K562 (cell line): ENCODE measurements around the gene VPREB3. TPM values are rescaled to one million over a fixed set of nuclear protein-coding genes. Genes with fewer than 3 reads are reported as not detected.

Experiments
- ELF1 ChIP-seq: fragments of 200-800 bp; sonication (Bioruptor generic); IDR thresholded peaks from 2 replicates; pipeline ENCODE4 v1.6.1; 2016; ENCODE audit warnings: missing genetic modification characterization, missing compliant biosample characterization
- GTF2E2 ChIP-seq: fragments of 200-800 bp; sonication (Bioruptor generic); IDR thresholded peaks from 2 replicates; pipeline ENCODE4 v1.6.1; 2016; ENCODE audit warnings: missing genetic modification characterization, missing compliant biosample characterization
- HDAC8 ChIP-seq: fragments of 450-650 bp; IDR thresholded peaks from 2 replicates; pipeline ENCODE4 v1.6.1; 2016; ENCODE audit warnings: mild to moderate bottlenecking, missing genetic modification characterization, moderate library complexity, missing compliant biosample characterization
- MEF2D ChIP-seq: conservative IDR thresholded peaks from 2 replicates; pipeline ENCODE4 v1.6.1; 2016; ENCODE audit warnings: low read depth, missing genetic modification characterization, missing compliant biosample characterization
- POU5F1 ChIP-seq: fragments of 150-350 bp; IDR thresholded peaks from 2 replicates; pipeline ENCODE4 v1.6.1; 2014; ENCODE audit warnings: borderline replicate concordance, low read length, low read depth, mild to moderate bottlenecking; ENCODE audit not compliant: partially characterized antibody
- SFPQ ChIP-seq: fragments of 200-400 bp; formaldehyde crosslinking; IDR thresholded peaks from 2 replicates; pipeline ENCODE4 v1.6.1; 2017; ENCODE audit warnings: mild to moderate bottlenecking, low read depth, low read length, moderate library complexity
- SMAD4 ChIP-seq: fragments of 250-450 bp; sonication (Bioruptor Pico); conservative IDR thresholded peaks from 2 replicates; pipeline ENCODE4 v1.8.0; 2021; ENCODE audit warnings: inconsistent platforms, mild to moderate bottlenecking, moderate library complexity
- SNIP1 ChIP-seq: fragments of 450-650 bp; IDR thresholded peaks from 2 replicates; pipeline ENCODE4 v1.7.1; 2017; ENCODE audit warnings: low read depth, mild to moderate bottlenecking
- ZNF174 ChIP-seq: fragments of 250-450 bp; sonication (Bioruptor Pico); IDR thresholded peaks from 2 replicates; pipeline ENCODE4 v1.4.0; 2020; ENCODE audit warnings: mild to moderate bottlenecking
- ZNF175 ChIP-seq: fragments of 200-800 bp; sonication (Bioruptor generic); IDR thresholded peaks from 2 replicates; pipeline ENCODE4 v1.6.1; 2016; ENCODE audit warnings: low read depth, mild to moderate bottlenecking, missing genetic modification characterization, missing compliant biosample characterization
- polyA plus RNA-seq, 8 experiments: library from polyadenylated mRNA; depleted of rRNA in 4 of 8; stranded (reverse) in 5 of 8; unstranded in 3 of 8; fragments of >200 nt; fragmentation: Nextera tagmentation in 2 of 8; fragmentation: Illumina TruSeq in 1 of 8; extraction: Ambion mirVana in 2 of 8; extraction: Trizol in 1 of 8; gene quantifications; 2 replicates each; pipeline versions ENCODE4 v1.2.1 to v1.2.3, GENCODE V29; 2011 to 2014; ENCODE audit warnings: inconsistent platforms in 1 of 8, missing spikeins in 1 of 8
- total RNA-seq, 7 experiments: library from RNA; depleted of rRNA in 6 of 7; stranded (reverse); fragments of >200 nt in 6 of 7; fragmentation: Illumina TruSeq in 2 of 7; extraction: Trizol in 2 of 7; gene quantifications; 2 replicates each; pipeline versions ENCODE4 v1.2.1 to v1.2.3, GENCODE V29; 2011 to 2021; ENCODE audit warnings: low replicate concordance in 1 of 7
- TF ChIP-seq, protein P1 (sequence below), 2 experiments: fragments of 150-350 bp in 1 of 2; IDR thresholded peaks; 2 replicates each; pipeline ENCODE4 v1.6.1; 2012 to 2016; ENCODE audit warnings: low read depth in 2 of 2, low read length in 2 of 2, mild to moderate bottlenecking in 1 of 2, moderate library complexity in 1 of 2
- TF ChIP-seq, protein P2 (sequence below): sonication (generic); formaldehyde crosslinking; IDR thresholded peaks from 2 replicates; pipeline ENCODE4 v1.9.0; 2022; ENCODE audit warnings: mild to moderate bottlenecking, missing genetic modification reagents

VPREB3 gene
- total and polyA plus RNA-seq, 9 of the 15 experiments (the other 6 are each of a cell fraction or from before 2014, with no cell fraction given), result 0.14 to 0.71 (median 0.20) TPM; not detected in 6

- TF ChIP-seq ZNF175 (CRISPR knock-in tag) (no peak), SNIP1 (no peak), POU5F1 (no peak), SMAD4 (CRISPR knock-in tag) (0 out of 2 replicates have a peak, but pooled peaks have one; percentile 28), ELF1 (tag) (no peak), SFPQ (no peak), GTF2E2 (tag) (no peak), HDAC8 (no peak), ZNF174 (CRISPR knock-in tag) (no peak), MEF2D (no peak)
- TF ChIP-seq, protein P1, sequence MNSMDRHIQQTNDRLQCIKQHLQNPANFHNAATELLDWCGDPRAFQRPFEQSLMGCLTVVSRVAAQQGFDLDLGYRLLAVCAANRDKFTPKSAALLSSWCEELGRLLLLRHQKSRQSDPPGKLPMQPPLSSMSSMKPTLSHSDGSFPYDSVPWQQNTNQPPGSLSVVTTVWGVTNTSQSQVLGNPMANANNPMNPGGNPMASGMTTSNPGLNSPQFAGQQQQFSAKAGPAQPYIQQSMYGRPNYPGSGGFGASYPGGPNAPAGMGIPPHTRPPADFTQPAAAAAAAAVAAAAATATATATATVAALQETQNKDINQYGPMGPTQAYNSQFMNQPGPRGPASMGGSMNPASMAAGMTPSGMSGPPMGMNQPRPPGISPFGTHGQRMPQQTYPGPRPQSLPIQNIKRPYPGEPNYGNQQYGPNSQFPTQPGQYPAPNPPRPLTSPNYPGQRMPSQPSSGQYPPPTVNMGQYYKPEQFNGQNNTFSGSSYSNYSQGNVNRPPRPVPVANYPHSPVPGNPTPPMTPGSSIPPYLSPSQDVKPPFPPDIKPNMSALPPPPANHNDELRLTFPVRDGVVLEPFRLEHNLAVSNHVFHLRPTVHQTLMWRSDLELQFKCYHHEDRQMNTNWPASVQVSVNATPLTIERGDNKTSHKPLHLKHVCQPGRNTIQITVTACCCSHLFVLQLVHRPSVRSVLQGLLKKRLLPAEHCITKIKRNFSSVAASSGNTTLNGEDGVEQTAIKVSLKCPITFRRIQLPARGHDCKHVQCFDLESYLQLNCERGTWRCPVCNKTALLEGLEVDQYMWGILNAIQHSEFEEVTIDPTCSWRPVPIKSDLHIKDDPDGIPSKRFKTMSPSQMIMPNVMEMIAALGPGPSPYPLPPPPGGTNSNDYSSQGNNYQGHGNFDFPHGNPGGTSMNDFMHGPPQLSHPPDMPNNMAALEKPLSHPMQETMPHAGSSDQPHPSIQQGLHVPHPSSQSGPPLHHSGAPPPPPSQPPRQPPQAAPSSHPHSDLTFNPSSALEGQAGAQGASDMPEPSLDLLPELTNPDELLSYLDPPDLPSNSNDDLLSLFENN (IDR thresholded peaks at IDR 0.05; ENCODE audit: low read depth in 2 of 2, low read length in 2 of 2), result no peak
- TF ChIP-seq, protein P2, sequence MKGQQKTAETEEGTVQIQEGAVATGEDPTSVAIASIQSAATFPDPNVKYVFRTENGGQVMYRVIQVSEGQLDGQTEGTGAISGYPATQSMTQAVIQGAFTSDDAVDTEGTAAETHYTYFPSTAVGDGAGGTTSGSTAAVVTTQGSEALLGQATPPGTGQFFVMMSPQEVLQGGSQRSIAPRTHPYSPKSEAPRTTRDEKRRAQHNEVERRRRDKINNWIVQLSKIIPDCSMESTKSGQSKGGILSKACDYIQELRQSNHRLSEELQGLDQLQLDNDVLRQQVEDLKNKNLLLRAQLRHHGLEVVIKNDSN (CRISPR knock-in tag), result peak; percentile 93
Observed at GRCh38 chr22:23716811-23717801, 37.1 kb downstream of the VPREB3 start (continued).
